NCI-H146 (cell line): ENCODE data around the gene RFPL4A.
A peak's percentile ranks its signal among the peaks of the same experiment; 100 is the strongest.
"Not testable (repeated sequence)": the region's sequence is repeated elsewhere in the genome, so short reads cannot be mapped to it uniquely, and the experiment has no call there.

Experiments
- DNase-seq: peaks from one replicate; lab custom pipeline; 2025; lab: John Stamatoyannopoulos, UW

The RFPL4A gene

GRCh38 chr19:55758797-55759196 is at the start of gene RFPL4A:
Gene RFPL4A (plus strand): TSS chr19:55759097. CDS start chr19:55761801, 2,704 bp downstream.
- DNase-seq: not testable (repeated sequence)

GRCh38 chr19:55711719-55712118 is 47.2 kb upstream of the RFPL4A start:
- DNase-seq: no peak

DNA sequence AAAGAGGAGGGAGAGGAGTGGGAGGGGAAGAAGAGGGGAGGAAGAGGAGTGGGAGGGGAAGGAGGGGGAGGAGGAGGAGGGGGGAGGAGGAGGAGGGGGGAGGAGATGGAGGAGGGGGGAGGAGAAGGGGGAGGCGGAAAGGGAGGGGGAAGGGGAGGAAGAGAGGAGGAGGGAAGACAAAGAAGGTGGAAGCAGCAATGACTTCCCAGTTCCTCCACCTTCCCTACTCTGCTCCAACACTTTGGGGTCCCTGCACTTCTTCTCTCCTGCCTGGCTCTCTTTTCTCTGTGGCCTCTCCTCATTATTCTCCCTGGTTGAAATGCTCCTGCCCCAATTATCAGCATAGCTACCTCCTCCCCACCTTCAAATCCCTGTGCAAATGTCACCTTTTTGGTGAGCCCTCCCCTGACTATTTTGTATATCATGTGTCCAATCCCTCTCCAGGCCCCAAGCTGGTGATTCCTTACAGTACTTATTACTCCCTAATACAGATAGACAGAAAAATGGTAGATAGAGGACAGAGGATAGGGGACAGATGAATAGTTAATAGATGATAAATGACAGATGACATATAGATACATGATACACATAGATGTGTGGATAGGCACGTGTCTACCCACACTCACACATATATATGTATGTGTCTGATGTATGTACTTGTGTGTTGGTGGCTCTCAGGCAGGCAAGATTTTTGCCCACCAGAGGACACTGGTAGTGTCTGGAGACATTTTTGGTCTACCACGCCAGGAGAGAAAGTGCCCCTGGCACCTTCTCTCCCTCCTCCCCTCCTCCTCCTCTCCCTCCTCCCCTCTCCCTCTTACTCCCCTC is 45.9 kb upstream of the RFPL4A start:
- DNase-seq: no peak

- peak; percentile 43 for DNase-seq
Measured at GRCh38 chr19:55716531-55716930, 42.4 kb upstream of the RFPL4A start.

DNA sequence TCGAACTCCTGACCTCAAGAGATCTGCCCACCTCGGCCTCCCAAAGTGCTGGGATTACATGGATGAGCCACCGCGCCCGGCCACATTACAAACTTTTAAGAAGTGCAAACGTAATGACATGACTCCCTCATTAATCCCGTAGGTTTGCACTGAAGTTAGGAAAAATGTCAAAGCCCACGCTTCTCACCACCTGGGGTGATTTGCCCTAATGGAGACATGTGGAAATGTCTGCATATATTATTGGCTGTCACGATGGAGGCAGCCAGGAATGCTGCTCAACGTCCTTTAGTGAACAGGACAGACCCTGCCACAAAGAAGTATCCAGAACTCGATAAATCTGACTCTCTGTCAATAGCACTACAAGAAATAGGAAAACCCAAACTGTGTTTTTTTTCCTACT is 41.6 kb upstream of the RFPL4A start:
- no peak for DNase-seq

DNA sequence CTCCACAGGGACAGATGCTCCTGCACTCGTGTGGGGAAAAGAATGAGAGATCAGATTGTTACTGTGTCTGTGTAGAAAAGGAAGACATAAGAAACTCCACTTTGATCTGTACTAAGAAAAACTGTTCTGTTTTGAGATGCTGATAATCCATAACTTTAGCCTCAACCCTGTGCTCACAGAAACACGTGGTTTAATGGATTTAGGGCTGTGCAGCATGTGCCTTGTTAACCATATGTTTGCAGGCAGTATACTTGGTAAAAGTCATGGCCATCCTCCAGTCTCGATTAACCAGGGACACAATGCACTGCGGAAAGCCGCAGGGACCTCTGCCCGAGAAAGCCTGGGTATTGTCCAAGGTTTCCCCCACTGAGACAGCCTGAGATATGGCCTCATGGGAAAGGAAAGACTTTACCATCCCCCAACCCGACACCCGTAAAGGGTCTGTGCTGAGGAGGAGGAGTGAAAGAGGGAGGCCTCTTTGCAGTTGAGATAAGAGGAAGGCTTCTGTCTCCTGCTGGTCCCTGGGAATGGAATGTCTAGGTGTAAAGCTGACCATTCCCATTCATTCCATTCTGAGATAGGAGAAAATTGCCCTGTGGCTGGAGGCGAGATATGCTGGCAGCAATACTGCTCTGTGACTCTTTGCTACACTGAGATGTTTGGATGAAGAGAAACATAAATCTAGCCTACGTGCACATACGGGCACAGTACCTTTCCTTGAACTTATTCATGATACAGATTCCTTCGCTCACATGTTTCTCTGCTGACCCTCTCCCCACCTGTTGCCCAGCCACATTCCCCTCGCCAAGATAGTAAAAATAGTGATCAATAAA is 40.8 kb upstream of the RFPL4A start:
- DNase-seq: not testable (repeated sequence)

- no peak for DNase-seq
Measured at GRCh38 chr19:55720214-55720746, 38.6 kb upstream of the RFPL4A start.

DNA sequence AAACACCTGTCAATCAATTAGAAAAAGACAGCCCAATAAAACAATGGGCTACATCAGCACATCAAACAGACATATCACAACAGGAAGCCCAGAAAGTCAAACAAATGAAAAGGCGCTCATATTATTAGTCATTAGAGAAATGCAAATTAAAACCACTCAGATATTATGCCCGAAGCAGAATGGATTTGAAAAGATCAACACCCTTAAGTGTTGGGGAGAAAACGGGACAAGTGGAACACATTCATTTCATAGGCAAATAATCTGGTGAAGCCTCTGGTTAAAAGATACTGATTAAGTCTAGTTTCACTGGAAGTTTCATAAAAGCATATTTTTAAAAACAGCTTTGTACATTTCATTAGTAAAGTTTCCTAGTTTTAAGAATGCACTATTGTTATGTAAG is 38.1 kb upstream of the RFPL4A start:
- DNase-seq: no peak

- no peak for DNase-seq
Measured at GRCh38 chr19:55723491-55723890, 35.4 kb upstream of the RFPL4A start.

- DNase-seq: not testable (repeated sequence)
Measured at GRCh38 chr19:55730378-55730777, 28.5 kb upstream of the RFPL4A start.

DNA sequence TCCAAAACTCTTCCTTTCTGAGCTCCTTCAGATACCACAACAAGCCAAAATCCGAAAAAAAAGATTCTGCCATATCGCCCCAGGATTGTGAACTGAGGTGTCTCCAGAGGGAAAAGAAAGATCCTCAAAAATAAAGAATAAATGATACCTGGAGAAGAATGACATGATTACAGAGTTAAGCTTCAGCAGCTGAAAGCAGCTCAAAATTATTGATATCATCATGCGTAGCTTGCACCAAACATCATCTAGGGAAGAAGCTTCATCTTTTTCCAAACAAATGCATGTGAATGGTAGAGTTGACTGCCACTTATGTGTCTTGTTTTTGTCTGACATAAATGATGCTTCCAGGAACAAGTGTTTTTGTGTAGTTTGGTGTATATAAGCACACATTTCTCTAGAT is 20.6 kb upstream of the RFPL4A start, which contains the start of gene NLRP9:
NLRP9 (minus strand) TSS at position 101 of the 400 bp plus-strand sequence; CDS start at position 73, 28 bp downstream.
- DNase-seq: no peak

- DNase-seq: no peak
Measured at GRCh38 chr19:55750715-55751114, 8.2 kb upstream of the RFPL4A start.

GRCh38 chr19:55753401-55753800 is 5.5 kb upstream of the RFPL4A start:
- no peak for DNase-seq

GRCh38 chr19:55756808-55757207 is 2.1 kb upstream of the RFPL4A start:
- DNase-seq: not testable (repeated sequence)

DNA sequence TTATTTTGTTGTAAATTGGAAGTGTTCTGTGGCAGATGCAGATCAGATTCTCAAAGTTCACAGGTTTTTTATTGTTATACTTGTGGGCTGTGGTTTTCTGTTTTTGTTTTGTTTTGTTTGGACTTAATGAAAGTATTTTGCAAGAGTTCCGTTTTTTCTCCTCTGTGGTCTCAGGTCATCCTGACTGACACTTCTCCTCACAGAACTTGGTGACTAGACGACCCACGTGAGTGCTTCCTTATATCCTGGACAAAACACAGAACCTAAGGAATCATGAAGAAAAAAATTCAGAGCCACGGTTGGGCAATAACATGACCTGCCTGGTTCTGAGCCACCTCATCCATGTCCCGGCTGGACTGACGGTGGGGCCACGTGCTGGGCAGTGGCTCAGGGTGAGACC is 7.6 kb downstream of the RFPL4A start:
- no peak for DNase-seq

GRCh38 chr19:55768818-55769217 is 9.9 kb downstream of the RFPL4A start, which contains the start of gene RFPL4AL1:
Gene RFPL4AL1 (plus strand): TSS chr19:55769118. CDS start chr19:55771805, 2,687 bp downstream.
- DNase-seq: not testable (repeated sequence)

GRCh38 chr19:55769632-55770031 is 10.7 kb downstream of the RFPL4A start:
- DNase-seq: not testable (repeated sequence)

GRCh38 chr19:55777528-55777927 is 18.6 kb downstream of the RFPL4A start:
- DNase-seq: no peak

DNA sequence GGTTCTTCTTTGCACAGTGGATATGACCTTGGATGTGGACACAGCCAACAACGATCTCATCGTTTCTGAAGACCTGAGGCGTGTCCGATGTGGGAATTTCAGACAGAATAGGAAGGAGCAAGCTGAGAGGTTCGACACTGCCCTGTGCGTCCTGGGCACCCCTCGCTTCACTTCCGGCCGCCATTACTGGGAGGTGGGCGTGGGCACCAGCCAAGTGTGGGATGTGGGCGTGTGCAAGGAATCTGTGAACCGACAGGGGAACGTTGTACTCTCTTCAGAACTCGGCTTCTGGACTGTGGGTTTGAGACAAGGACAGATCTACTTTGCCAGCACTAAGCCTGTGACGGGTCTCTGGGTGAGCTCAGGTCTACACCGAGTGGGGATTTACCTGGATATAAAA is 19.4 kb downstream of the RFPL4A start:
- no peak for DNase-seq

GRCh38 chr19:55781112-55781511 is 22.2 kb downstream of the RFPL4A start:
- DNase-seq: no peak

- no peak for DNase-seq
Measured at GRCh38 chr19:55795021-55795420, 36.1 kb downstream of the RFPL4A start.

- no peak for DNase-seq
Measured at GRCh38 chr19:55801416-55801815, 42.5 kb downstream of the RFPL4A start.
